HL-60/S4 treated with retinoic acid at 250 ng/mL for 4 days and 3 days (cell line): Measurements from ENCODE around the gene AQP9.

Source experiments
- in situ Hi-C: fragments of 300-500 bp; cut with MboI; formaldehyde crosslinking; loops from 2 replicates; pipeline ENCODE4 v1.7.0; 2022; ENCODE audit warnings: low sequenced_read_pairs

Gene AQP9

DNA sequence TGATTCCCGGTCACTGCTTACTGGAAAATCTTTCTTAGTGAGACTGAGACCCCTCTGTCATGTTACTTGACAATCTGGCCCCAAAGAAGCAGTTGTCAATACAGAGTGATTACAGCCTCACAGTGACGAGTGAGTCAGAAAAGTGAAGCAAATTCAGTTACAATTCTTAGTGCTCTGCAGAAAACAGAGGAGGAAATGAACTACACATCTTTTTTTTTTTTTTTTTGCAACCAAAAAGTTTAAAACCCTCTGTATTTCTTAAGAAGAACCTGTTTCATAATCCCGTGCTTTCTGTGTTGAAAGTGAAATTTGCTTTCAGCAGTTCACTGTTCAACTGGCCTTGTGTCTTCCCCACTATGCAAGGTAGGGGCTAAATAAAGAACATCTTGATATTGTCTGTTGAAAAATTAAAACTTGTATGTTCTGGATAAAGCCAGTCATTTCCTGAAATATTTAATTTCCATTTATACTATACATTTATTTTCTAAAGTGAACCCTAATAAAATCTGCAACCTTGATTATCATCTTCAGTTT is 1.9 kb downstream of the AQP9 start:
- in situ Hi-C loops, result no loop called here

DNA sequence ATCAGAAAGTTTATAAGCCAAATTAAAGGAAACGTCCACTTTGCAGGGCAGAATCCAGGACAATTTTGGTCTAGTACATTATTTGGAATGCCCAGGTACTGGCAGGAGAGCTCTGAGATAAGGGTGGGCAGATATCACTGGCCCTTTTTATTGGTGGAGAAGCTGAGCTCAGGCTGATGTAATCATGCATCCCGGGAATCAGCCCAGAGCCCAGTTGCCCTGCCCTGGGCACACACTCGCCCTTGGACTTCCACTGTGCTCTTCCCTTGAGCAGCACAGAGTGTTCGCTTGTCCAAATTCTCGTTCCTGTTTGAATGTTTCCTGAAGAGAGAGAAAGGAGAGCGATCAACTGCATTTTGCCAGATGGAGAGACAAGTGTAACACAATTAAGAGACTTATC is 3.7 kb downstream of the AQP9 start:
- in situ Hi-C loops, result no loop called here

DNA sequence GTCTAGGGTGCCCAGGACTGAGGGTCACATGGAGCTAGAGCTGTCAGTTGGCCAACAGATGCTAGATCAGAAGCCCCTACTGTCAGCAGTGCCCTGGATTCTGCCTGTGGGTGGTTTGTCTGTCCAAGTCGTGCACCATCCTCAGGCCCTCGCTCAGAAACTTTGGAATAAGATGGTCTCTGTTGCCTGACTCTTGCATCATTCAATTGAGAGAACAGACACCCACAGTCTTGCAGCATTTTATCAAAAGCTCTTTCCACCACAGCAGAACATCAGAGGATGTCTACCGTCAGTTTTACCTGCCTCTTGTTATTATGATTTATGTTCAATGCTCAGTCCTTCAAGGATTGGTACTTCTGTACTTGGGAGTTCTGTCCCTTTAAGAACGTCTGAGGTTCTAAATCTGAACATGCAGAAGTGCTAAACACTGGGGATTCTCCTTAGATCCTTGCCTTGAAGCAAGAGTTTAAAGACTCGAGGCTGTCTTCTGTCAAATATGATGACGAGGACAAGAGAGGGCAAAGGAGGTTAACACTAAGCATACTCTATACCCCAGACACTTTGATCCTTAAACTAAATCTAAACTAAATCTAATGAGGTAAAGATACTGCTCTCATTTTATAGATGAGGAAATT is 4.8 kb downstream of the AQP9 start:
- in situ Hi-C loops, result no loop called here

GRCh38 chr15:58145606-58146005 is 7.4 kb downstream of the AQP9 start:
- in situ Hi-C loops, result no loop called here

- in situ Hi-C loops, result no loop called here
Observed at GRCh38 chr15:58146211-58146610, 8.0 kb downstream of the AQP9 start.

- in situ Hi-C loops, result no loop called here
Observed at GRCh38 chr15:58146749-58147148, 8.6 kb downstream of the AQP9 start.

DNA sequence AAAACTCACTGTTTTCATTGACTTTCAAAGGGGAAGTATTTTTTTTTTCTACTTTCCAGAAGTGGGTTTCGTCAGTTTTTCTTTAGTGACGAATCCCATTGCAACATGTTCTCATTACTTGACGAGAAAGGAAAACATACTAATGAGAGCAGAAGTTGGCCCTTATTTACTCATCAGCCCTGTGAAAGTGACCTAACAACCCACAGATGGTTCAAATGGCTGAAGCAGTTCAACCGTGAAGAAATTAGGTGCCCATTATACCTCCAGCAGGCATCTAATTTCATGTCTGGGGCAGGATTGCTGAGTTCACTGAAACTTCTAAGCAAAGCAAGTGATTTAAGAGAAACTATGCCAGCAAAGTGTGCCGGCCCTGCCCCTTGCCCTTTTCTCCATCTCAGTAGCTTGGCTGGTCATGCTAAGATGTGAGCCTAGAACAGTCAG is 9.0 kb downstream of the AQP9 start:
- in situ Hi-C loops, result no loop called here

DNA sequence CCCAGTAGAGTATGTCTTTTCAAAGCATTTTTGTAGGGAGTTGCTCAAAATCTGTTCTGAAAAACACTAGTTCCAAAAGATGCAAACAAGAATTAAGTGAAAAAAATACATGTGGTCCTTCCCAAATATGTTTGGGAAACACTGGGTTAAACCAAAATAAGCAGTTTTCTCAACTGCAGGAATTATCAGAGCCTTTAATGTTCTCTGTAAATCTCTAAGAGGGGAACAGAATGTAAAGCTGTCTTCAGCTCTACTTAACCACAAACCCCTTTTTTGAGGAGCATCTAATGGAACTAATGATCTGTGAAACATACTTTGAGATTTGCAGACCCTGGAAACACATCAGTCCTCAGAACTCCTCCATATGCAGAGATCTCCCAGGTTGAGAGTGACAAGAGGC is 9.9 kb downstream of the AQP9 start:
- in situ Hi-C loops, result no loop called here

DNA sequence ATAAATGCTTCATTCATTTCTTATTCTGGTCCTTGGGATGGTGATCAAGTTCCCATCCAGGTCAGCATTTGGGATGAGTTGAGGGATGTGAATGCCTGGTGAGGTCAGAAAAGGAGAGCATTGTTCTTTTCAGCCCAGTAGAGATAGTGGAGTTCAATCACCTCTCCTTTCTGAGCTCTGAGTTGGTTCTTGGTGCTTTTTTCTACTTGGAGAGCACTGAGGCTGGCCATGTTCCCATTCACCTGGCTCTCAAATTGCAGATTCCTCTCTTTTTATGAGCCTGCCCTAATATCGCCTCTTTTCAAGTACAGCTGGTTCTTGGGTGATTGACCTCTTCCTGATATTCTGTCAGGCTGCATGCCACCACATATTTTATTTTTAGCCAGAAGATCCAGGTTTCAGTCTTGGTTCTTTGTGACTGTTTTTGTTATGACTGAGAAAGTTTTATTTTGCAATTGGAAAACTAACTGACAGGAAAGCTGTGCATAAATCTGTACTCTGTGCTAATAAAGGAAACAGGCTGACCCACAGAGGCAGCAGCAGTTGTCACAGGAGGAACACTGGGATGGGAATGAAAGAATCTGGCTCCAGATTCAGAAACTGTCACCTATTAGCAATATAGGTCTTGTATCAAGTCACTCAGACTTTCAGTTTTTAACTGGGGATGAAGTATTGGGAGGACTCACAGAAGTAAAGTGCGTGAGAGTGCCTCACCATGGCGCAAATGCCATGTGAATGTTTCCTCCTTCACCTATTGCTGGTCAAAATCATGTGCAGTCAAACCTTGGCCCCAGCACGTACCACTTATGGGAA is 10.7 kb downstream of the AQP9 start:
- in situ Hi-C loops, result no loop called here

DNA sequence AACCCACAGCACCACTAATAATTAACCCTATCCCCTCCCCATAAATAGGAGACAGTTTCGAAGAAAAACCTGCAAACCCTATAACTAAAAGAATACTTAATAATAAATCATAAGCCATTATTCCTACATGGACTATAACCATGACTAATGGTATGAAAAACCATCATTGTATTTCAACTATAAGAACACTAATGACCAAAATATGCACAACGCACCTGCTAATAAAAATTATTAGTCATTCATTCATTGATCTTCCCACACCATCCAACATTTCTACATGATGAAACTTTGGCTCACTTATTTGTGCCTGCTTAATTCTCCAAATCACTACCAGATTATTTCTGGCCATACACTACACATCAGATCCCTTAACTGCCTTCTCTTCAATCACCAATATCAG is 16.6 kb downstream of the AQP9 start:
- in situ Hi-C loops, result no loop called here

DNA sequence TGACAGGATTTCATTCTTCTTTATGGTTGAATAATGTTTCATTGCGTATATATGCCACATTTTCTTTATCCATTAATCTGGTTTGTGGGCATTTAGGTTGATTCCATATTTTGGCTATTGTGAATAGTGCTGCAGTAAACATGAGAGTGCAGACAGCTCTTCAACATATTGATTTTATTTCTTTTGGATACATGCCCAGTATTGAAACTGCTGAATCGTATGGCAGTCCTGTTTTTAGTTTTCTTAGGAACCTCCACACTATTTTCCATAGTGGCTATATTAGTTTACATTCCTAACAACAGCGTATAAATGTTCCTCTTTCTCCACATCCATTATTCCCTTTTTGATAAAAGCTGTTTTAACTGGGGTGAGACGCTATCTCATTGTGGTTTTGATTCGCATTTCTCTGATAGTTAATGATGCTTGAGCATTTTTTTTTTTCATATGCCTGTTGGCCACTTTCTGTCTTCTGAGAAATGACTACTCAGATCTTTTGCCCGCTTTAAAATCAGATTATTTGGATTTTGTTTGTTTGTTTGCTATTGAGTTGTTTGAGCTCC is 21.7 kb downstream of the AQP9 start:
- in situ Hi-C loops, result no loop called here

- in situ Hi-C loops, result no loop called here
Observed at GRCh38 chr15:58161436-58161930, 23.3 kb downstream of the AQP9 start.

DNA sequence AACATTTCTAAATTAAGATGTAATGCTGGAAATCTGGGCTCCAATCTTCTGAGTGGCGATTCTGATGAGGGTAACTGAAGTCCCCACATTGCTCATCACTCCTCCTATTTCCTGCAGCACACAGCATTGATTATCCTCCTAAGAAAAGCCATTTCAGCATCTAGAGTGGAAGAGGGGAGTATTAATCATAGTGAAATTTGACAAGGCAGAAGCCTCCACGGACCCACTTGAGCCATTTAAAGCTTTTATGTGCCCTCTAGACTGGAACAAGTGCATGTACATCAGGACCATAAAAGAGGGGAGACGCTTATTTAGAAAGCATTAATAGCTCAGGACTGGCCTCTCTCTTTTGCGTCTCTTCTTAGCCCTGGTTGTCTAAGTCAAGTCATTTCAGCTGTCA is 25.8 kb downstream of the AQP9 start:
- in situ Hi-C loops, result no loop called here

DNA sequence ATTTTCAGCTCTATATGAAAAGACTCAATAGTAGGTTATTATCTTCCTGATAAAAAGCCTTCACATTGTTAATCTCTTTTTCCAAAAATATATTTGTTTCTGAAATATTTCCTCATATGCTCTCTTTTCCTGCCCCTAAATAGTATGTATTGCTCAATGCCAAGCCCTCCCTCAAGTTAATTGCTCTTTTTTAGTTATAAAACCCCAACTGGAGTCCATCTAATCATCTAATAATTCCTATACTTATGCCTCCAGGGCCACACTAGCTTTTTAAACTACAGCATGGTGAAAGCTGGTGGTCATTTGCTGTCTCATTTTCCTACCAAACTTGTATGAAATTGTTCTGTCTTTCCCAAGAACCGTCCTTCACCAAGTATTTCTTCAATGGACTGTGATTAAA is 26.7 kb downstream of the AQP9 start:
- in situ Hi-C loops, result no loop called here

DNA sequence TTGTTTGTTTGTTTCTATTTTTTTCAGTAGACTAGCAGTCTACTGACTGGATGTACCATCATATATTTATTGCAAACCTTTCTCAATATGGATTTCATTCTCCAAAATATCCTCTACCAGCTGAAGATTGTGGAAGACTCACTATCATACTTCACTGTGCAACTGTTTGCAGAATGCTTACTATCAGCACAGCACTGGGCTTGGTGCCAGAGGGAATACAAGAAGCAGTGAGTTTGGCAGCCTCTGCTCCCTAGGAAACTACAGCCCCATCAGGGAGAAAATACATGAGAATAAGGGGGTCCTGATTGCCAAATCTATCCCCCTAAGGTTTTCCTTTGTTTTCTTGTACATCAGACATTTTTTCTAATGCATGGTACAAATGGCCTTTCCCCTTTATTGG is 27.5 kb downstream of the AQP9 start:
- in situ Hi-C loops, result no loop called here

DNA sequence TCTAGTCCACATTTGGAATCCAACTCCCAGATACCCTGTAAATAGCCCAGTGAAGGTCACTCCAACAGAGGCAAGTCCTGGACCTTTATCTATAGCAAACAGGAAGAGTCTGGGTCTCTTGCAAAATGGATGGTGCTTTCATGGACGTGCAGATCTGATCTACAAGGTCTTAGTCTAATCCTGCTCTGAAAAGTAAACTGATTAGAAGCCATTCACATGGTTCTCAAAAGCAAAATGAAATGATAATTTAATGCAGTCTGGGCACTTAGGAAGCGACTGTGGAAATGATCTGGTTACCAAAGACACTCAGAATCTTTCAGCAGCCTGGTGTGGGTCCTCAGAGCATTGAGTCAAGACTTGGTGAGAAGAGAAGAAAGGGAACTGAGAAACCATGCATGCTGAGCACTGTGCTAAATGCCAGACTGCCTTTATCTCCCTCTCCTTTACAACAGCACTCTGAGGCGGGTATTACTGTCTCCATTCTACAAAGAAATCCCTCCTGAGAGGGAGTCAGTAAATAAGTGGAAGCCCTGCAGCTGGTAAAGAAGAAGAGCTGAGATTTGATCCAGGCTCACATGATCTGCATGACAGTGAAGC is 29.0 kb downstream of the AQP9 start:
- in situ Hi-C loops, result no loop called here

GRCh38 chr15:58169934-58170333 is 31.8 kb downstream of the AQP9 start:
- in situ Hi-C loops, result no loop called here

DNA sequence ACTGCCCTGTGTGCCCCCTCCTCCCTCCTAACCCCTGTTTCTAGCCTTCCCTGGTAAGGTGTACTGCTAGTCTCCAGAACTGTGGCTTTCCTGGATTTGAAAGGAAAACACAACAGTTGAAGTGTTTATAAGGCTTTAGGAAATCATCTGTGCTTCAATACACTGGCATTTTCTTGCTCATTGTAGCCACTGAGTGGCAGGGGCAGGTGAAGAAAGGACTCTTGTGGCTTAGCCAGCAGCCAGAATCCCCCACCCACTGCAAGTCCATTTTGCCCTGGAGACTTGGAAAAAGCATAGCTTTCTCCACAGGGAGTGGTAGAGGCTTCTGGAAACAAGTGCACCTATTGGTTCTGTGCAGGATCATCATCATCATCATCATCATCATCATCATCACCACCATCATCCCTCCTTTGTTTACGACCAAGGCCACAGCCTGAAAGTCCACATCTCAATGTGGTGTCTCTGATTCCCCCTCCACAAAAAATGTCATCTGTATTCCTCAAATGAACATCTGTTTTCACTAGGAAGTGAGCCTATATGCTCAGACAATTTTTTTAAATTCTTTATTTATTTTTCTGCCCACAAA is 33.4 kb downstream of the AQP9 start:
- in situ Hi-C loops, result no loop called here

- in situ Hi-C loops, result loop anchor here (25.0 kb wide), 2 partner anchors 312 to 612 kb away; no protein-coding TSS in a partner anchor
Observed at GRCh38 chr15:58174709-58175108, 36.5 kb downstream of the AQP9 start.

DNA sequence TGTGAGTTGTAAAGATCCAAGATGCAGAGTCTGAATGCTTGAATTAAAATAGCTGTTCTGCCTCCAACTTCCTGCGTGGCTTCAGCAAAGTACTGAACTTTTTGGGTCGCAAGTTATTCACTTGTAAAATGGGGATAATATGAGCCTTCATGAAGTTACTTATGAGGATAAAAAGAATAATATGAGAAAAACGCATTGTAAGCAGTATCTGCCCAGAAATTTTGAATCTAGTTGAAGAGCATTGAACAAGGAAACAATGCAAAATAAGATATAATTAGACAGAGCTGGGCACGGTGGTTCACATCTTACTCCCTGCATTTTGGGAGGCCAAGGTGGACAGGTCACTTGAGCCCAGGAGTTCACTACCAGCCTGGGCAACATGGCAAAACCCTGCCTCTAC is 37.8 kb downstream of the AQP9 start:
- in situ Hi-C loops, result loop anchor here (25.0 kb wide), 2 partner anchors 314 to 614 kb away; no protein-coding TSS in a partner anchor

DNA sequence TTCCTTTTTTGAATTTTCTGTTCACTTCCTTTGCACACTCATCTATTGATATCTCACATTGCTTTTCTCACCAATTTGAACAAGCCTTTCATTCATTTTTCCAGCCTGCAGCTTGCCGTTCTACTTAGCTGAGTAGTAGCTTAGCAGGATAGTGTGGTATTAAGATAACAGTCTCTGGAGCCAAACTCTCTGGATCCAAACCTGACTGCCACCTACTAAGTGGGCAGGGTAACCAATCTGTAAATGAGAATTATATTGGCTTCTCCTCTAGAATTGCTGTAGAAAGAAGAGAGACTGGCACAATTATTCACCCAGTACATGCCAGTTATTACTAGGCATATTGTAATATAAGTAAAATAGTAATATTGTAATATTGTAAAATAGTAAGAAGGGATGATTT is 40.5 kb downstream of the AQP9 start:
- in situ Hi-C loops, result loop anchor here (25.0 kb wide), 2 partner anchors 316 to 616 kb away; no protein-coding TSS in a partner anchor
